Erythroblast (primary cell): Measurements from ENCODE around the gene YJEFN3.

Experiments
- GATA1 ChIP-seq: IDR thresholded peaks from 2 replicates; pipeline ENCODE4 v1.6.1; 2011; ENCODE audit warnings: low read depth, mild to moderate bottlenecking, control low read depth, low read length, moderate library complexity
- POLR2A ChIP-seq: IDR thresholded peaks from 2 replicates; pipeline ENCODE4 v1.6.1; 2011; ENCODE audit warnings: mild to moderate bottlenecking, low read length

GRCh38 chr19:19543640-19544039, 14.9 kb downstream of the YJEFN3 start:
- TF ChIP-seq POLR2A: no peak
- no peak for TF ChIP-seq GATA1
